Natural killer cell treated with Interleukin-12 subunit alpha and Interleukin-12 subunit beta and Interleukin-15 and Interleukin-18, amount 100 ng/mL, for 72 hours (primary cell): ENCODE data around the gene TCTA. TPM values are rescaled to one million over a fixed set of nuclear protein-coding genes. Genes with fewer than 3 reads are reported as not detected.
A peak's percentile ranks its signal among the peaks of the same experiment; 100 is the strongest.

Experiments used
- ATAC-seq, 2 donors: fragments of 150-1000 bp; cut with Tn5 transposase in 1 of 2; sonication (Bioruptor Pico), chemical (Tn5 transposase) in 1 of 2; 2 replicates each; pipeline ENCODE4 v1.10.0; 2021
- DNase-seq: peaks from one replicate; pipeline ENCODE4 v3.0.0; 2022; ENCODE audit warnings: low spot score
- H3K27ac Mint-ChIP-seq, 2 donors: 1 replicate in 1 of 2; 2 replicates in 1 of 2; pipeline ENCODE4 v1.8.0; 2022; ENCODE audit warnings: mixed read lengths in 2 of 2, mild to moderate bottlenecking in 1 of 2, moderate library complexity in 1 of 2
- H3K27me3 Mint-ChIP-seq, 2 donors: 1 replicate in 1 of 2; 2 replicates in 1 of 2; pipeline ENCODE4 v1.8.0; 2022; ENCODE audit warnings: mixed read lengths in 2 of 2
- H3K36me3 Mint-ChIP-seq: one replicate; pipeline ENCODE4 v1.8.0; 2022; ENCODE audit warnings: mixed read lengths
- H3K4me1 Mint-ChIP-seq, 2 donors: 1 replicate in 1 of 2; 2 replicates in 1 of 2; pipeline ENCODE4 v1.8.0; 2022; ENCODE audit warnings: low read depth in 2 of 2, mixed read lengths in 2 of 2, mild to moderate bottlenecking in 1 of 2
- H3K4me3 Mint-ChIP-seq: one replicate; pipeline ENCODE4 v1.8.0; 2022; ENCODE audit warnings: mixed read lengths
- H3K9me3 Mint-ChIP-seq: 2 replicates; pipeline ENCODE4 v1.8.0; 2022; ENCODE audit warnings: mixed read lengths
- total RNA-seq, 2 donors: library from RNA; stranded (reverse); gene quantifications; one replicate each; pipeline ENCODE4 v1.2.3, GENCODE V29; 2022

Gene TCTA
- total RNA-seq, 2 donors from 2014 or later, result 20.5 to 21.1 TPM

GRCh38 chr3:49415931-49416601, 3.8 kb downstream of the TCTA start:
- no peaks in the 10 kb centered on the region for H3K27me3 Mint-ChIP-seq
- peaks cover 57 to 58% of the 10 kb centered on the region in 2 donors for H3K4me1 Mint-ChIP-seq
- DNase-seq, result peak; percentile 82
- peak overlapping the region; percentile 93 for H3K27ac Mint-ChIP-seq
- peak overlapping the region; percentile 82 for H3K4me3 Mint-ChIP-seq
- H3K36me3 Mint-ChIP-seq, result no peaks in the 10 kb centered on the region
- no peaks in the 10 kb centered on the region for H3K9me3 Mint-ChIP-seq
- ATAC-seq, result peak; percentile 9 to 29

DNA sequence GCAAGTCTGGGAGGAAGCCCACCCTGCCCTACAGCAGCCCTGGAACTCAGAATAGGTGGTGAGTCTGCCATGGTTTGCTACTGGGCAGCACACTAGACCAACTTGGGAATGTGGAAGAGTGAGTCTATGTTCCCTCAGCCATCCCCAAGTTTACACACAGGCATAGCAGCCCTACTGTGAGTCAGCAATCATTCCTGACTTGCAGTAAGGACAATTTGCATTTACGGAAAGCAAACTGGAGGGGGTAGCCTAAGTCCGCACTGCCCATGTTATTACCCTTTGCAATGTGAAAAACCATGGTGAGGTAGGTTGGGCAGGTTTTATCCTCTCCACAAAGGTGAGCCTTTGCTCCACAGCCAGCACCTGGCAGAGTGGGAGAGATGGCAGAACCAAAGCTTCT, 4.6 kb downstream of the TCTA start:
- Mint-ChIP-seq H3K4me1 (peaks cover 62 to 65% of the 10 kb centered on the region in 2 donors), H3K27ac (peak overlapping the region; percentile 93), H3K36me3 (no peaks in the 10 kb centered on the region), H3K4me3 (peak overlapping the region; percentile 82), H3K27me3 (no peaks in the 10 kb centered on the region), H3K9me3 (no peaks in the 10 kb centered on the region)
- no peak for DNase-seq
- ATAC-seq, result no peak

- Mint-ChIP-seq H3K27ac (peak overlapping the region; percentile 14 to 60), H3K36me3 (no peaks in the 10 kb centered on the region)
- ATAC-seq, result no peak
These were observed 5.4 kb downstream of the TCTA start for GRCh38 chr3:49417516-49418120.

DNA sequence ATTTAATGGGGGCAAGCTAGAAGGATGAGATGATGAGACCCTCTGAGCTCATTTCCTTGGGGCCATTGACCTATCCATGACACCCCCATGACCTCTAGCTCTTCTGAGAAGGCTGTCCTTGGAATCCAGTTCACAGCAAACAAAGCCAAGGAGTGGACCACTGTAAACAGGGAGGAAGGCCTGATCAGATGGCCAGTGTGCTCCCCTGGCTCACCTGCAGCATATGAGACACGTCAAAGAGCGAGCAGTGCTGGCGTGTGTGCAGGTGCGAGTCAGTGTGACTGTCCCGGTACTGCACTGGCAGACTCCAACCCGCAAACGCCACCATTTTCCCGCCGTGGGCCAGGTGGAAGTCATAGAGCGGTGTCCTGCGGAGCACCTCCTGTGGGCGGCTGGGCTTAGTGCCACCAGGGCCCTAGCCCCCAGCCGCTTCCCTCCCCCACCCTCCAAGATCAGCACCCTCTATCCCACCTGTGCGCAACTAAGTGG, 9.7 kb downstream of the TCTA start:
- no peak overlapping the region for H3K4me3 Mint-ChIP-seq
- no peaks in the 10 kb centered on the region for H3K9me3 Mint-ChIP-seq
- H3K36me3 Mint-ChIP-seq, result no peaks in the 10 kb centered on the region
- peaks cover 43 to 49% of the 10 kb centered on the region in 2 donors for H3K4me1 Mint-ChIP-seq
- H3K27ac Mint-ChIP-seq, result no peak overlapping the region
- ATAC-seq (peak in 1 of 2 donors; percentile 9), DNase-seq (no peak)
- H3K27me3 Mint-ChIP-seq, result no peaks in the 10 kb centered on the region

More at GRCh38 chr3:49417516-49418120, 5.4 kb downstream of the TCTA start:
- Mint-ChIP-seq H3K4me1 (peaks cover 63 to 65% of the 10 kb centered on the region in 2 donors), H3K9me3 (no peaks in the 10 kb centered on the region), H3K27me3 (no peaks in the 10 kb centered on the region), H3K4me3 (no peak overlapping the region)
- DNase-seq, result no peak

DNA sequence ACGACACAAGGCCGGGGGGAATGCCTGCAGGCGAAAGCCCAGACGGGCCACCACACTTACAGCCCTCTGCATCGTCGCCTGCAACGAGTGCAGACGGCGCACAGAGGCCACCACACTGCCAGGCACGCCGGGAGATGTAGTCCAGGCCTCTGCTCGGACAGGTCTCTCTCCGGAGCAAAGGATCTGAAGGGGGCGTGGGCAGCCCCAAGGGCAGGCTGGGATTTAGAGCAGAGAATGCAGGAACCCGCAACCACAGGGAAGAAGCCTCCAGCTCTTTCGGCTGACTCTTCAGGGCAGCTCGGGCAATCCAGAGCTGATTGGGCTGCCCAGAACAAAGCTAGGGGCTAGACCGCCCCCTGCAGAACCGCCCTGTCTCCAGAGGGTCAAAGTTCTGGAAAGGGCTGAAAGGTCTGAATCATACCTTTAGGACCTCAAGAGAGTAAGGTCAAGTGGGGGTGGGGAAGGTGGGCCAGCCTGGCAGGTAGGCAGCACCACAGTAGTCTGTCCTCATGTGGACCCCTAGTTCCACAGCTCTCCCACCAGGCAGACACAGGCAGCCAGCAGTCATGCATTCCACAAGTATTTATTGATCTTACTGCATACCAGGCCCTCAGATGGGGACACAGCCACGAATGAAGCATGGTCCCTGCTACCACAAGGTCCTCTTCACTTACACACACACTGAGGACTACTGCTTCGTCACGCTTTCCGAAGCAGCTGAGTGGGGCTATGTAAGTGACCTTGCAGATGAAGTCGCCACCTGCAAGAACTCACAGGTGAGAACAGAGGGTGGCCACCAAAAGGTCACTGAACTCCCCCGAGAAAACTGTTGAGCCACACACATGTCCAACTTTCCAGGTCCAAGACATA, 10.4 kb downstream of the TCTA start, which contains the start of gene AMT:
Gene AMT (minus strand): TSS at position 95 of the 870 bp plus-strand sequence. CDS start 23 bp downstream, at position 72.
- DNase-seq (no peak), ATAC-seq (no peak)
- H3K9me3 Mint-ChIP-seq, result no peaks in the 10 kb centered on the region
- peaks cover 39 to 44% of the 10 kb centered on the region in 2 donors for H3K4me1 Mint-ChIP-seq
- H3K27ac Mint-ChIP-seq, result no peak within 1 kb of the TSS
- H3K36me3 Mint-ChIP-seq, result no peaks in the 10 kb centered on the region
- H3K27me3 Mint-ChIP-seq, result no peaks in the 10 kb centered on the region
- H3K4me3 Mint-ChIP-seq, result no peak within 1 kb of the TSS

GRCh38 chr3:49424816-49425215, 12.6 kb downstream of the TCTA start:
- Mint-ChIP-seq H3K4me3 (no peak overlapping the region), H3K4me1 (peaks cover 39 to 40% of the 10 kb centered on the region in 2 donors), H3K36me3 (no peaks in the 10 kb centered on the region), H3K9me3 (no peaks in the 10 kb centered on the region), H3K27me3 (no peaks in the 10 kb centered on the region), H3K27ac (peak overlapping the region; percentile 47 to 56)
- no peak for ATAC-seq
- DNase-seq, result no peak

- Mint-ChIP-seq H3K27me3 (no peaks in the 10 kb centered on the region), H3K4me1 (peaks cover 19 to 23% of the 10 kb centered on the region in 2 donors), H3K4me3 (peak overlapping the region; percentile 92), H3K36me3 (no peaks in the 10 kb centered on the region), H3K9me3 (no peaks in the 10 kb centered on the region), H3K27ac (peak overlapping the region; percentile 94 to 97)
- ATAC-seq (no peak), DNase-seq (no peak)
These were observed 15.4 kb downstream of the TCTA start for GRCh38 chr3:49427586-49427985.

DNA sequence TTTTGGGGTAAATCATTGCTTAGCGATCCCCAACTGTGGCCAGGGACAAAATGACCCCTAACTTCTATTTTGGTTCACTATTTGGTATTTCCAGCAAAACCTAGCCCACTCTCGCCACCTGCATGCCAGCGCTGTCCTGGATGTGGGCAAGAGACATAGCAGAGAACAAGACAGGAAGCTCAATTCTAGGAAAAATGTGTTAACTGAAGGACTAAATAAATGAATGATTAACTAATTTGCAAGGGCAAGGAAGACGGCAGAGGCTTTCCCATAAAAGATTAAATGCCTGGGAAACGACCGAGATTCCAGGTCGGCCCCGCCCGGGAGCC, 16.5 kb downstream of the TCTA start:
- Mint-ChIP-seq H3K27ac (peak overlapping the region; percentile 94 to 97), H3K27me3 (no peaks in the 10 kb centered on the region), H3K4me1 (peaks cover 18 to 19% of the 10 kb centered on the region in 2 donors), H3K9me3 (no peaks in the 10 kb centered on the region), H3K36me3 (no peaks in the 10 kb centered on the region), H3K4me3 (peak overlapping the region; percentile 92)
- ATAC-seq, result no peak
- no peak for DNase-seq

GRCh38 chr3:49434731-49435130, 22.5 kb downstream of the TCTA start:
- H3K9me3 Mint-ChIP-seq, result no peaks in the 10 kb centered on the region
- no peaks in the 10 kb centered on the region for H3K27me3 Mint-ChIP-seq
- no peak overlapping the region for H3K27ac Mint-ChIP-seq
- no peak for ATAC-seq
- no peak overlapping the region for H3K4me3 Mint-ChIP-seq
- no peaks in the 10 kb centered on the region for H3K36me3 Mint-ChIP-seq
- H3K4me1 Mint-ChIP-seq, result peaks cover 0 to under 1% of the 10 kb centered on the region in 2 donors
- no peak for DNase-seq

DNA sequence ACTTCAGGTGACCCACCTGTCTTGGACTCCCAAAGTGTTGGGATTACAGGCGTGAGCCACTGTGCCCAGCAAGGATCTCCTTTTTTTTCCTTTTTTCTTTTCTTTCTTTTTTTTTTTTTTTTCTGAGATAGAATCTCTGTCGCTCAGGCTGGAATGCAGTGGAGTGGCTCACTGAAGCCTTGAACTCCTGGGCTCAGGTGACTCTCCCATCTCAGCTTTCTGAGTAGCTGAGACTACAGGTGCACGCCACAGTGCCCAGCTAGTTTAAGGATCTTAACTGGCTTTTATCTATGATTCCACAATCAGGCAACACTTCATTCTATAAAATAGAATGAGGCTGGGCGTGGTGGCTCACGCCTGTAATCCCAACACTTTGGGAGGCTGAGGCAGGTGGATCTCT, 33.2 kb downstream of the TCTA start:
- ATAC-seq (no peak), DNase-seq (no peak)
- peaks cover 4 to 8% of the 10 kb centered on the region in 2 donors for H3K4me1 Mint-ChIP-seq
- H3K36me3 Mint-ChIP-seq, result no peaks in the 10 kb centered on the region
- no peak overlapping the region for H3K4me3 Mint-ChIP-seq
- no peaks in the 10 kb centered on the region for H3K27me3 Mint-ChIP-seq
- no peaks in the 10 kb centered on the region for H3K9me3 Mint-ChIP-seq
- peak overlapping the region; percentile 57 to 83 for H3K27ac Mint-ChIP-seq

DNA sequence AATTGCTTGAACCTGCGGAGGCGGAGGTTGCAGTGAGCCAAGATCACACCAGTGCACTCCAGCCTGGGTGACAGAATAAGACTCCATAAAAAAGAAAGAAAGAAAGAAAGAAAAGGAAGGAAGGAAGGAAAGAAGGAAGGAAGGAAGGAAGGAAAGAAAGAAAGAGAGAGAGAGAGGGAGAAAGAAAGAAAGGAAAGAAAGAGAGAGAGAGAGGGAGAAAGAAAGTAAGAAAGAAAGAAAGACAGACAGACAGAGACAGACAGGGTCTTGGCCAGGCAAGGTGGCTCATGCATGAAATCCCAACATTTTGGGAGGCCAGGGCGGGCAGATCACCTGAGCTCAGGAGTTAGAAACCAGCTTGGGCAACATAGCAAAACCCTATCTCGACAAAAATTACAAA, 41.4 kb downstream of the TCTA start:
- H3K27me3 Mint-ChIP-seq, result no peaks in the 10 kb centered on the region
- H3K9me3 Mint-ChIP-seq, result no peaks in the 10 kb centered on the region
- no peak overlapping the region for H3K4me3 Mint-ChIP-seq
- peaks cover 4% of the 10 kb centered on the region in 2 donors for H3K4me1 Mint-ChIP-seq
- H3K36me3 Mint-ChIP-seq, result no peaks in the 10 kb centered on the region
- ATAC-seq (no peak), DNase-seq (no peak)
- H3K27ac Mint-ChIP-seq, result no peak overlapping the region

DNA sequence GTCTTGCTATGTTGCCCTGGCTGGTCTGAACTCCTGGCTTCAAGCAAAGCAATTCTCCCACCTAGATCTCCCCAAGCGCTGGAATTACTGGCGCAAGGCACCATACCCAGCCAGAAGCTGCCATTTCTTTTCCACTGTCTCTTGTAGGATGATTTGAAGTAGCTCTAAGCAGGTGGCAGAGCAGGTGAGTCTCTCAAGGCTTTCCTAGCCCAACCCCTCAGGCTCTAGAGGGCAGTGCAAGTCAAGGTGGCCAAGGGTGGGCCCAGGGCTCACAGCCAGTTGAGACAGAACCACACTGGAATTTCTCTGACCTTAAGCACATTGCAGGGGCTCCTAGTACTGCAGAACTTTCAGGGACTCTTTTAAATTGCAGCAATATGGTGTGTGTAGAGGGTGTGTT, 42.2 kb downstream of the TCTA start:
- DNase-seq (no peak), ATAC-seq (no peak)
- no peaks in the 10 kb centered on the region for H3K27me3 Mint-ChIP-seq
- H3K4me1 Mint-ChIP-seq, result no peaks in the 10 kb centered on the region
- H3K27ac Mint-ChIP-seq, result no peak overlapping the region
- H3K36me3 Mint-ChIP-seq, result no peaks in the 10 kb centered on the region
- H3K4me3 Mint-ChIP-seq, result no peak overlapping the region
- no peaks in the 10 kb centered on the region for H3K9me3 Mint-ChIP-seq

- H3K27ac Mint-ChIP-seq, result no peak overlapping the region
- ATAC-seq, result no peak
These were observed 42.9 kb downstream of the TCTA start for GRCh38 chr3:49454898-49455681.

More at GRCh38 chr3:49454898-49455681, 42.9 kb downstream of the TCTA start:
- H3K4me1 Mint-ChIP-seq, result no peaks in the 10 kb centered on the region
- H3K27me3 Mint-ChIP-seq, result no peaks in the 10 kb centered on the region
- H3K36me3 Mint-ChIP-seq, result no peaks in the 10 kb centered on the region
- H3K4me3 Mint-ChIP-seq, result no peak overlapping the region
- no peak for DNase-seq
- H3K9me3 Mint-ChIP-seq, result no peaks in the 10 kb centered on the region
